Ishikawa (cell line): Measurements from ENCODE around the gene ARMH3.

Source experiments
- MAX ChIP-seq: IDR thresholded peaks from 2 replicates; pipeline ENCODE4 v1.6.1; 2012
- RAD21 ChIP-seq: IDR thresholded peaks from 2 replicates; pipeline ENCODE4 v1.6.1; 2012; ENCODE audit warnings: low read depth

GRCh38 chr10:102024799-102025198 lies 31.2 kb downstream of the ARMH3 start:
- no peak for TF ChIP-seq RAD21
- TF ChIP-seq MAX: no peak
